Esophagus mucosa (tissue), 1 donor: Measurements from ENCODE around the gene ZP3. TPM values are rescaled to one million over a fixed set of nuclear protein-coding genes. Genes with fewer than 3 reads are reported as not detected.
"Not testable (repeated sequence)": the region's sequence is repeated elsewhere in the genome, so short reads cannot be mapped to it uniquely, and the experiment has no call there.

ENCODE experiments used
- ATAC-seq: fragments of 200-7000 bp; cut with Tn5 transposase; one replicate; pipeline ENCODE4 v1.9.1; 2020
- total RNA-seq: library from RNA; stranded (reverse); gene quantifications from one replicate; pipeline ENCODE4 v1.2.4, GENCODE V29; 2023
- donor health status: DM: yes; HTN: yes; CAD: no.

ZP3 gene
- total RNA-seq, 1 donor from 2014 or later: 19.8 TPM

DNA sequence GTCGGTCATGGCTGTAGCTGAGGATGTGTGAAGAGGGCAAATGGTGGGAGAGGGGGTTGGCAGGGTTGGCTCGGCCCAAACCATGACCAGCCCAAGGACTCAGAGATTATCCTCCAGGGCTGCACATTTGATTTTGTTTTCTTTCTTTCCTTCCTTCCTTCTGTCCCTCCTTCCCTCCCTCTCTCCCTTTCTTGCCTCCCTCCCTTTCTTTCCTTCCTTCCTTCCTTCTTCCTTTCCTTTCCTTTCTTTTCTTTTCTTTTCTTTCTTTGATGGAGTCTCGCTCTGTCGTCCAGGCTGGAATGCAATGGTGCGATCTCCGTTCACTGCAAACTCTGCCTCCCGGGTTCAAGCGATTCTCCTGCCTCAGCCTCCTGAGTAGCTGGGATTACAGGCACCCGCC, 19.0 kb upstream of the ZP3 start:
- ATAC-seq: no peak

DNA sequence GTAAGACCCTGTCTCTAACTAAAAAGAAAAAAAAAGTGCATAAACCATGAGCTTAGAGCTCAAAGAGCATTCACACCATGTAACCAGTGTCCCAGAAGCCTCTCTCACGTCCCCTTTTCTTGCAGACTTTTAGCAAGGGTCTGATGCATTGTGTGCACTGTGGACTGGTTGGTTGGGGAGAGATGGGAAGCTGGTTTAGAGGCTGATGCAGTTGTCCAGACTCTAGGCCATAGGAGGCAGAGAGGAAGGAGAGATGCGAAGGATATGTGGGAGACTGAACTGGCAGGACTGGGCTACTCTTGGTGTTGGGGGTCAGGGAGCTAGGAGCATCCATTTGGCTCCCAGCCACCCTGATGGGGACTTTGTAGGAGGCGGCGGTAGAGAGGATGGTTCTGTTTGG, 17.0 kb upstream of the ZP3 start:
- no peak for ATAC-seq

DNA sequence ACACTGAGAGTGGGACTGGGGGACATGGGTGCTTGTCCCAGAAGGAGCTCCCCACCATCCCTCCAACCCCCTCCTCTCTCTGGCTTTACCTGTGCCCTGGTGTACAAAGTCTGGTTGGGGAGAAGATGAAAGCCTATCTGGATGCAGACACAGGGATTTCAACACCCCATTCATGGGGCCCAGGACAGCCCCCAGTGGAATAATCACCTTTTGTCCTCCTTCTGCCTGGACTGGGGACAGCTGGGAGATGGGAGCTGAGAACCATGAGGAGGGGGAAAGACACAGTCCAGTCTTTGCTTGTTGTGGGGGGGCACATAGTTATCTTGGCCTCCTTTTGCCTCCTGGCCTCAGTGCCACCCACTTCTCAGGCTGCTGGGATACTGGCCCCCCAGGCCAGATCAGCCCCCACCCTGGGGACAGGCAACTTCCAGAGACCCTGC, 16.6 kb upstream of the ZP3 start:
- ATAC-seq: no peak

DNA sequence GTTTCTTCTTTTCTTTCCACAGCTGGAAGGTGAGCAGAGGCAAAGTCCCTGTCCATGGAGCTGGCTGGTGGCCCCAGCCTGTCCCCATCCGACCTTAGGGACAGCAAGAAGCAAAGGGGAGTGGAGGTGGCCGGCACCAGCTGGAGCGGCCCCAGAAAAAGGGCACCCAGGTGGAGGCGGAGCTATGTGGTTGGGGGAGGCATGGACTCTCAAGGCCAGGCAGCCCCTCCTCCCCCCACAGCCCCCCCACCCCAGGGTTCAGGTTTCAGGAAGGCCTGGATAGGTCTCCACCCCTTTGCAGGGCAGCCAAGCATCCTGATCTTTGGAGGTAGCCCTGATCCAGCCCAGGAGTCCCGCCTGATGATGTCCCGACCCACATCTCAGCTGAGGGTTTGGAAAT, 15.2 kb upstream of the ZP3 start, which contains the start of gene SSC4D:
SSC4D (minus strand) TSS at position 161 of the 400 bp plus-strand sequence. CDS start 5,258 bp downstream, outside the sequence.
- ATAC-seq: no peak

DNA sequence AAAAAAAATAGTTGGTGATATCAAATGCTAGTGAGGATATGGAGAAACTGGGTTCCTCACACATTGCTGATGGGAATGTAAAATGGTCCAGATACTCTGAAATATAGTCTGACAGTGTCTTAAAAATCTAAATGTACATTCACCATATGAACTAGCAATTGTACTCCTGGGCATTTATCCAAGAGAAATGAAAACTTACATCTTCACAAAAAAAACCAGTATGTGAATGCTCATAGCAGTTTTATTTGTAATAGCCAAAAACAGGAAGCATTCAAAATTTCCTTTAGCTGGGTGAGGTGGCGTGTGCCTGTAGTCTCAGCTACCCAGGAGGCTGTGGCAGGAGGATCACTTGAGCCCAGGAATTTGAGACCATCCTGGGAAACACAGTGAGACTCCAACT, 13.1 kb upstream of the ZP3 start:
- ATAC-seq: no peak

DNA sequence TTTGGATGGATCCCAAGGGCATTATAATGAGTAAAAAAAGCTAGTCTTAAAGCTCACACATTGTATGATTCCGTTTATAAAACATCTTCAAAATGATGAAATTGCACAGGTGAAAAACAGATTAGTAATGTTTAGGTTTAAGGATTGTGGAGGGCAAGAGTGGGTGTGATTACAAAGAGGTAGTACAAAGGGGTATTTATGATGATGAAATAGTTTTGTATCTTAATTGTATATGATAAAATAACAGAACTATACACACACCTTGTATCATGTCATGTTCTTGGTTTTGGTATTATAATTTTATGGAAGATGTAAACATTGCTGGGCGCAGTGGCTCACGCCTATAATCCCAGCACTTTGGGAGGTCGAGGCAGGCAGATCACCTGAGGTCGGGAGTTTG, 12.5 kb upstream of the ZP3 start:
- ATAC-seq: no peak

DNA sequence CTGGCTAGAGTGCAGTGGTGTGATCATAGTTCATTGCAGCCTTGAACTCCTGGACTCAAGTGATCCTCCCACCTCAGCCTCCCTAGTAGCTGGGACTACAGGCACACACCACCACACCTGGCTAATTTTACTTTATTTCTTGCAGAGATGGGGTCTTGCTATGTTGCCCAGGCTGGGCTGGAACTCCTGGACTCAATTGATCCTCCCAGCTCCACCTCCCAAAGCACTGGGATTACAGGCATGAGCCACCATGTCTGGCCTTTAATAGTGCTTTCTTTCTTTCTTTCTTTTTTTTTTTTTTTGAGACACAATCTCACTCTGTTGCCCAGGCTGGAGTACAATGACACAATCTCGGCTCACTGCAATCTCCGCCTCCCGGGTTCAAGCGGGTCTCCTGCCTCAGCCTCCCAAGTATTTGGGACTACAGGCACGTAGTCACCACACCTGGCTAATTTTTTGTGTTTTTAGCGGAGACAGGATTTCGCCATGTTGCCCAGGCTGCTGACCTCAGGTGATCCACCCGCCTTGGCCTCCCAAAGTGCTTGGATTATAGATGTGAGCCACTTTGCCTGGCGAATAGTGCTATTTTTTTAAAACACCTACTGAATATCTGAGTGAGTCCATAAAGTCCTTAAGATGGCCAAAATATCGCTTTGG, 7.0 kb upstream of the ZP3 start:
- ATAC-seq: not testable (repeated sequence)

DNA sequence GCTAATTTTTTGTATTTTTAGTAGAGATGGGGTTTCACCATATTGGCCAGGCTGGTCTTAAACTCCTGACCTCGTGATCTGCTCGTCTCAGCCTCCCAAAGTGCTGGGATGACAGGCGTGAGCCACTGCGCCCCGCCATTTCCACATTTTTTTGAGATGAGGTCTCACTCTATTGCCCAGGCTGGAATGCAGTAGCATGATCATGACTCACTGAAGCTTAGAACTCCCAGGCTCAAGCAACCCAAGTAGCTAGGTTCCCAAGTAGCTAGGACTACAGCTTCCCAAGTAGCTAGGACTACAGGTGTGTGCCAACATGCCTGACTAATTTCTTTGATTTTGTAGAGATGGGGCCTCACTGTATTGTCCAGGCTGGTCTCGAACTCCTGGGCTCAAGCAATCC, 3.7 kb upstream of the ZP3 start:
- peak; percentile 89 for ATAC-seq

DNA sequence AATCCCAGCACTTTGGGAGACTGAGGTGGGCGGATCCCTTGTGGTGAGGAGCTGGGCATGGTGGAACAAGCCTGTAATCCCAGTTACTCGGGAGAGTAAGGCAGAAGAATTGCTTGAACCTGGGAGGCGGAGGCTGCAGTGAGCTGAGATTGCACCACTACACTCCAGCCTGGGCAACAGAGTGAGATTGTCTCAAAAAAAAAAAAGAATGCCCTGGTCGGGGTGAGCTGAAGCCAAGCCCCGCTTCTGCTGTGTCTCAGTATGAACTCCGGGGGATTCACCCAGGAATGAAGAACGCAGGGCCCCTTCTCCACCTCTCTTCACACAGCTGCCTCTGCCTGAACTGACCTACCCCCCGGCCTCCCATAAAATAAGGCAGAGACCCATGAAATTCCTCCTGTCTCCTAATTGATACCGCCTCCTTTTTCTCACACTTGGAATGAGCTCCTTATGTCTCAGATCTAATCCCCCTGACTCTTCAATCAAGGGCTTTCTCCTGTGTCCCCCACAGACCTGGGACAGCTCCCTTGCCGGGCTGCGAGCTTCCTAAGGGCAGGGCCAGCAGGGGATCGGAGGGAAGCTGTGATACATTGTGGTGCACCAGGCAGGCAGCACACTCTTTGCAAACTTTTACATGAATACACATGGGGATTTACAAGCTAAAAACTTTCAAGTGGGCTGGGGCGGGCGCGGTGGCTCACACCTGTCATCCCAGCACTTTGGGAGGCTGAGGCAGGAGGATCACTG, 911 bp upstream of the ZP3 start:
- no peak for ATAC-seq

DNA sequence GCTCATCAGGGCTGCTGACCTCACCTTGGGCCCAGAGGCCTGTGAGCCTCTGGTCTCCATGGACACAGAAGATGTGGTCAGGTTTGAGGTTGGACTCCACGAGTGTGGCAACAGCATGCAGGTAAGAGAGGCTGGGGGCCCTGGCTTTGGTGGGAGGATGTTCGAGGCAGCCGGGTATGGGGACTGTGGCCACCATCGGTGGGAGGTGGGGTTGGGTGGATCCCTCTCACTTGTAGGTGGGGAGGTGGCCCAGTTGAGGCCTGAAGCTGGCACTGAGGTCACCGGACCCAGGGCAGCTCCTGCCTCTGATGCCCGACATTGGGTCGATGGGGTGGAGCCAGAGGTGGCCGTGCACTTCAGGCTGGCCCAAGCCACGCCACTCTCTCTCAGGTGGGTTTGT, 406 bp downstream of the ZP3 start:
- ATAC-seq: no peak

DNA sequence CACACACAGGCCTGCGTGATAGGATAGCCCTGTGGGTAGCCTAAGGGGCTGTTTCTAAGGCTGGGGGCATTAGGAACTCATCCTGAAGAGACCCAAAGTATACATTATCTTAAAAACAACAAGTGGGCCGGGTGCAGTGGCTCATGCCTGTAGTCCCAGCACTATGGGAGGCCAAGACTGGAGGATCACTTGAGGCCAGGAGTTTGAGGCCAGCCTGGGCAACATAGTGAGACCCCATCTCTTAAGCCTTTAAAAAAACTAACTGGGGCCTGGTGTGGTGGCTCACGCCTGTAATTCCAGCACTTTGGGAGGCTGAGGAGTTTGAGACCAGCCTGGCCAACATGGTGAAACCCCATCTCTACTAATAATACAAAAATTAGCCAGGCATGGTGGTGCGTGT, 808 bp downstream of the ZP3 start:
- not testable (repeated sequence) for ATAC-seq

DNA sequence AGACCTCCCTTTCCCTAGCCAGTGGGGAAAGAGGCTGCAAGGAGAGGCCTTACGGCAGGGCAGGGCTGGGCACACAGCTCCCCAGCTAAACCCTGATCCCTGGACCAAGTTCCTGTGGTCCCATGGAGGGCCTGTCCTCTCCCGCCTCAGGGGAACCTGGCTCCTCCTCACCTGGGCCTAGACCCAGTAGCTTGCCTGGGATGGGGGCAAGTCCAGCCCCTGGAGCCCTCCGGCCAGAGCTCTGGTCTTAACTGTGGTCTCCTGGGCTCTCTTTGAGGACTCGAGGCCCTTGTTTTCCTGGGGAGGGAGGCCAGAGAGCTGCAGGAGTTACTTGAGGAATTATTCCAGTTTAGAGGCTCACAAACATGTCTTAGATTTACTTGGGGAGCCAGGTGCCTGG, 1.5 kb downstream of the ZP3 start:
- no peak for ATAC-seq

DNA sequence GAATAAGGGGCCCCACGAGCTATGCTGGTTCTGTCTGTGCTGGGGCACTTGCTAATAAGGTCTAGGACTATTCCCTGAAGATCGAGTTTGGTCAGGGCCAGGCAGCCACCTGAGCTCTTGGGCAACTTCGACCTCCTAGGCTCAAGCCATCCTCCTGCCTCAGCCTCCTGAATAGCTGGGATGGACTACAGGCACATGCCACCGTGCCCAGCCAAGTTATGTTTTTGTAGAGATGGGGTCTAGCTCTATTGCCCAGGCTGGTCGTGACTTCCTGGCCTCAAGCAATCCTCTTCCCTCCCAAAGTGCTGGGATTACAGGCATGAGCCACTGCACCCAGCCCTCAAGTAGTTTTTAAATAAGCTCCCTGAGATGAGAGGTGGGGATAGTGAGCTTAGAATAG, 2.9 kb downstream of the ZP3 start:
- ATAC-seq: no peak

DNA sequence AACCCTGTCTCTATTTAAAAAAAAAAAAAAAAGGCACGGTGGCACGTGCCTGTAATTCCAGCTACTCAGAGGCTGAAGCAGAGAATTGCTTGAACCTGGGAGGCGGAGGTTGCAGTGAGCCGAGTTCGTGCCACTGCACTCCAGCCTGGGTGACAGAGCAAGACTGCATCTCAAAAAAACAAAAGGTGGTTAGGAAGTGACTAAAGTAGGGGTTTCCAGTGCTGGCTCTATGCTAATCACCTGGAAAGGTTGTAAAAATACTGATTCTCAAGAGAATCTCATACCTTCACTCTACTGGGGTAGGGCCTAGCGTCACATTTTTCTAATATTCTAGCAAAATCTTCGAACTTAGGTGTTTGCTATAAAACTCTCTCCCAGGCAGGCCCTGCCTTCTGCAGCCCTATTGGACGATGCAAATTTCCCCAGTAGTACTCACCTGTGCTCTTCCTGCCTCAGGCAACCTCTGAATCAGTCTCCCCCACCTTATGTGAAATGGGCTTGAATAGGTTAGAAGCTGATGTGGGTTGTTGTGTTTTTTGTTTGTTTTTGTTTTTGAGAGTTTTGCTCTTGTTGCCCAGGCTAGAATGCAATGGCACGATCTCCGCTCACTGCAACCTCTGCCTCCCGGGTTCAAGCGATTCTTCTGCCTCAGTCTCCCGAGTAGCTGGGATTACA, 3.5 kb downstream of the ZP3 start:
- ATAC-seq: no peak

DNA sequence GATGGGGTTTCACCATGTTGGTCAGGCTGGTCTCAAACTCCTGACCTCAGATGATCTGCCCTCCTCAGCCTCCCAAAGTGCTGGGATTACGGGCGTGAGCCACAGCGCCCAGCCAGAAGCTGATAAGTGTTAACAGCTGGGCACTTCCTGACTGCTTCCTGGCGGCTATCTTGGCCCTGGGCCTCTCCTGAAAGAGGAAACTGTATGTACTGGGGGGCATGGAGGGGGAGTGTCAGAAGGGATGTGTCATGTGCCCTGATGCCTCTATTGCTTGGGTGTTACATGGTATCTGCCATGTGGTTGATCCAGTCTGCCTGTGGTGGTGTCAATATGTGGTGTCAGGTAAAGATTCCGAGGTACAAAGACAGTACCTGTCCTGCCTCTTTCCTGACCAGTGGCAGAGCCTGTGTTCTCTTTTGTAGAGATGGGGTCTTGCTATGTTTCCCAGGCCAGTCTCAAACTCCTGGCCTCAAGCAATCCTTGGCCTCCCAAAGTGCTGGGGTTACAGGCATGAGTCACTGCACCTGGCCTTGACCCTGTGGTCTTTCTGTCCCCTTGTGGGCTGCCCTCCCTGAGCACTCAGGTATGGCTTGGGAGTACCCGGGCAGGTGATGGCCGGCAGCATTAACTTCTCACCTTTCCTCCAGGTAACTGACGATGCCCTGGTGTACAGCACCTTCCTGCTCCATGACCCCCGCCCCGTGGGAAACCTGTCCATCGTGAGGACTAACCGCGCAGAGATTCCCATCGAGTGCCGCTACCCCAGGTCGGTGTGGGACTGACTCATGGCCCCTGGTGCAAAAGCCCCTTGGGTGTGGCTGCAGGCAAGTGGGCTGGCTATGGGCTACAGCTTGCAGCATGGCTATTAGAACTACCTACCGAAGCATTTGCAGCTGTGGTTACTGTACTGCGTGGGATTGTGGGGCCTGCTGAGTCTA, 4.4 kb downstream of the ZP3 start:
- ATAC-seq: no peak

DNA sequence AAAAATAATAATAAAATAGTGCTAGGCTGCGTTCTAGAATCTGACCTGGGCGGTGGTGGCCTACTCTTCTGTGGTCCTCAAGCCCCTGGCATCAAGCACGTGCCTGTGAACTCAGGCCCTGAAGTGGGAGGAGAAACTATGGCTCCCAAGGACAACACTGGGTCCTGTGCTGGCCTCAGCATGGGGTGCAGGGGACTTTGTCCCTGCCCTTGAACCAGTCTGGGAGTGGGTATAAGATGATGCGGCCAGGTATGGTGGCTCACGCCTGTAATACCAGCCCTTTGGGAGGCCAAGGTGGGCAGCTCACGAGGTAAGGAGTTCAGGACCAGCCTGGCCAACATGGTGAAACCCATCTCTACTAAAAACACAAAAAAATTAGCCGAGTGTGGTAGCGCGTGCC, 5.5 kb downstream of the ZP3 start:
- no peak for ATAC-seq

DNA sequence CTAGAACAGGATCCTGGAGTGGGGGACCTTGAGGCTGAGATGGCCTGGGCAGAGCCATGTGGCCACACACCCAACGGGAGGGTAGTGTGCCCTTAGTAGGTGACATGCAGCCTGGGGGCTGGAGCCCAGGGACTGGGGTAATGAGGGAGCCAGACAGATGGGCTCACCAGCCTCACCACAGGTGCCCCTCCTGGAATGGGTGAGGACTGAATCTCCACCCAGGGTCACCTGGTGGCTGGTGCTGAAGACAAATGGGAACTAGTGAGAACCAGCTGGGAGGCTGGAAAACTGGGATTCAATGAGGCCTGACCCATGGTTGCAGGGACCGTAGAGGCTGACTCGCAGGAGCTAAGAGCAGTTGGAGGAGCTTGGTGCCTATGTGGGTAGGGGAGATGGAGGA, 6.1 kb downstream of the ZP3 start:
- no peak for ATAC-seq

DNA sequence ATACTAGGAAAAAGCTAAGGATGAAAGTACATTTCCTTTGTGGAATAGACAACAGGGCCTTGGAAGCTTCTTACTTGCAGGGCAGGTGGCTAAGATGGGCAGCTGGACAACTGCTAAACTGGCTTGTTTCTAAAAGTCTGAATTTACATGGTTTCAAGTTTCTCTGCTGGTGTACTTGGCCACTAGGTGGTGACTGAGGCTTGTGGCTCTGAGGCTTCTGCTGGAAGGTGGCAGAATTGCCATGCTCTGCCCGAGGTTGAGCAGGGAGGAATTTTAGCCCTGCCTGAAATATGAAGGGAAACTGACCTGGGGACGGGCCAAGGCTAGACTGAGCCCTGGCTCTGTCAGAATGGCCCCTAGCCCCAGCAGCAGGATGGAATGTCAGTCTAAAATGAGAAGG, 13.1 kb downstream of the ZP3 start:
- ATAC-seq: peak; percentile 75

DNA sequence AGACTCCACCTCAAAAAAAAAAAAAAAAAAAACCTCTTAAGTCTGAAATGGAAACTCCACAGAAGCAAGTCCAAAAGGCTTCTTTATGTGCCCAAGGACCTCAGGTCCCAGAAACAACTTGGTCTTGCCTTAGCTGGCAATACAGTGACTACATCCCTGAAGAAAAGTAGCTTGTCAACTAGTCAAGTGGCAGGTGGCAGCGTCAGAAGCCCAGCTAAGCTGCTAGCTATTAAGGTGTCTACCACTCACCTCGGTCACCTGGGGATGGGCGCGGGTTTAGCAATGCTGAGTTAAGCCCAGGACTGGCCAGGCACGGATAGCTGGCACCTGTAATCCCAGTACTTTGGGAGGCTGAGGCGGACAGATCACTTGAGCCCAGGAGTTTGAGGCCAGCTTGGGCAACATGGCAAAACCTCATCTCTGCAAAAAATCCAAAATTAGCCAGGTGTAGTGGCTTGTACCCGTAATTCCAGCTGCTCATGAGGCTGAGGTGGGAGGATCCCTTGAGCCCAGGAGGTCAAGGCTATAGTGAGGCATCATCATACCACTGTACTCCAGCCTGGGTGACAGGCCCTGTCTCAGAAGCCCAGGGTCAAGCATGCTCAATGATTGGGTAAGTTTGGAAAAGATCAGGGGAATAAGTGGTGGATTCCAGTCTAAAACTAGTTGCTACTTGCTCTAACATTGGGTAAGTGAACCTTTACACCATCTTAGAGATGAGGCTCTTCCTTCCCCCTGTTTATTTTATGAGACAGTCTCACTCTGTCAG, 14.6 kb downstream of the ZP3 start:
- peak; percentile 68 for ATAC-seq

DNA sequence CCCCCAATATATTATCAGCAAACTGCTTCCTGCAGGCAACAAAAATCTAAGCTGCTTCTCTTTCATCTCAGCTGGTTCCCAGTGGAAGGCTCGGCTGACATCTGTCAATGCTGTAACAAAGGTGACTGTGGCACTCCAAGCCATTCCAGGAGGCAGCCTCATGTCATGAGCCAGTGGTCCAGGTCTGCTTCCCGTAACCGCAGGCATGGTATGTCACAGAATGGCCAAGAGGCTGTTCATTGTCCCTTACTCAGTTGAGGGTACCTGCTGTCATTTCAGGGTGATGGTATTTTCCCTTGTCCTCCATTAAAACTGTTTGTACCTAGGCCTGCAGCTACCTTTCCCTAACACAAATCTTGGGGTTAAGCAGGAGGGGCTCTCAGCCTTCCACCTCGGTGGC, 15.7 kb downstream of the ZP3 start:
- ATAC-seq: not testable (repeated sequence)

DNA sequence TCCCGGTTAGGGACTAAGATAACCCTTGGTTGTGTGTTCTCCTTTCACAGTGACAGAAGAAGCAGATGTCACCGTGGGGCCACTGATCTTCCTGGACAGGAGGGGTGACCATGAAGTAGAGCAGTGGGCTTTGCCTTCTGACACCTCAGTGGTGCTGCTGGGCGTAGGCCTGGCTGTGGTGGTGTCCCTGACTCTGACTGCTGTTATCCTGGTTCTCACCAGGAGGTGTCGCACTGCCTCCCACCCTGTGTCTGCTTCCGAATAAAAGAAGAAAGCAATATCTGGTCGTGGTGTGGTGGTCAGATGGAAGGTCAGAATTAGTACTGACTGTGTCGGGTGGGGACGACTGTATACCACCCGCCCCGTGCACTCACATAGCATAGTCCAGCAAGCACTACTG, 17.0 kb downstream of the ZP3 start:
- not testable (repeated sequence) for ATAC-seq
